Midbrain (tissue), 1 donor: ENCODE data around the gene RALA.

Source experiments
- DNase-seq: peaks from one replicate; lab custom pipeline; 2025; lab: John Stamatoyannopoulos, UW

The RALA gene

GRCh38 chr7:39613577-39613976 is 9.8 kb upstream of the RALA start:
- no peak for DNase-seq

GRCh38 chr7:39614299-39614698 is 9.1 kb upstream of the RALA start:
- no peak for DNase-seq

- no peak for DNase-seq
Observed at GRCh38 chr7:39615350-39615975, 7.9 kb upstream of the RALA start.

- no peak for DNase-seq
Observed at GRCh38 chr7:39616138-39616537, 7.2 kb upstream of the RALA start.

GRCh38 chr7:39617005-39617404 is 6.4 kb upstream of the RALA start:
- no peak for DNase-seq

GRCh38 chr7:39618868-39619267 is 4.5 kb upstream of the RALA start:
- DNase-seq: no peak

- no peak for DNase-seq
Observed at GRCh38 chr7:39620486-39620885, 2.9 kb upstream of the RALA start.

GRCh38 chr7:39621261-39621660 is 2.1 kb upstream of the RALA start:
- no peak for DNase-seq

- no peak for DNase-seq
Observed at GRCh38 chr7:39621784-39622411, 1.5 kb upstream of the RALA start.

GRCh38 chr7:39622609-39623008 is 763 bp upstream of the RALA start:
- no peak for DNase-seq

- DNase-seq: peak; percentile 40
Observed at GRCh38 chr7:39623732-39624441, 515 bp downstream of the RALA start.

- DNase-seq: no peak
Observed at GRCh38 chr7:39624442-39624807, 1.1 kb downstream of the RALA start.

GRCh38 chr7:39624935-39625694 is 1.7 kb downstream of the RALA start:
- no peak for DNase-seq

- no peak for DNase-seq
Observed at GRCh38 chr7:39631736-39632308, 8.4 kb downstream of the RALA start.

GRCh38 chr7:39633563-39634477 is 10.4 kb downstream of the RALA start:
- no peak for DNase-seq

- no peak for DNase-seq
Observed at GRCh38 chr7:39634478-39634805, 11.1 kb downstream of the RALA start.

- no peak for DNase-seq
Observed at GRCh38 chr7:39637400-39637799, 14.0 kb downstream of the RALA start.

GRCh38 chr7:39637963-39638485 is 14.7 kb downstream of the RALA start:
- DNase-seq: no peak

- no peak for DNase-seq
Observed at GRCh38 chr7:39642896-39643295, 19.5 kb downstream of the RALA start.

GRCh38 chr7:39644170-39644569 is 20.8 kb downstream of the RALA start:
- DNase-seq: no peak
